Tracheal epithelial cell (primary cell): Measurements from ENCODE around the gene LEP. TPM values are rescaled to one million over a fixed set of nuclear protein-coding genes. Genes with fewer than 3 reads are reported as not detected.

Experiments
- total RNA-seq: library from RNA; depleted of rRNA; stranded (reverse); fragments of >200 nt; gene quantifications from 2 replicates; pipeline ENCODE4 v1.2.1, GENCODE V29; 2014

The LEP gene
- 0.21 and 0.24 TPM in 2 replicates for total RNA-seq

GRCh38 chr7:128240696-128241386 is at the start of gene LEP:
TSS of gene LEP (plus strand) at chr7:128241278. CDS start at chr7:128252019, 10,741 bp downstream.

Other genes with a start within 250 kb of the LEP start
- 1.7 TPM in 2 replicates for gene LRRC4, start 209.8 kb upstream of the LEP start, total RNA-seq
- 9.6 and 22.4 TPM in 2 replicates for gene RBM28, start 102.6 kb downstream of the LEP start, total RNA-seq
- gene PRRT4, start 120.4 kb downstream of the LEP start, total RNA-seq, result under 0.01 and 0.85 TPM in 2 replicates
- 61.2 and 66.0 TPM in 2 replicates for gene IMPDH1, start 168.7 kb downstream of the LEP start, total RNA-seq
- 44.1 and 121 TPM in 2 replicates for gene HILPDA, start 214.6 kb downstream of the LEP start, total RNA-seq
- gene METTL2B, start 235.5 kb downstream of the LEP start, total RNA-seq, result 44.5 and 52.8 TPM in 2 replicates